Vagina (tissue), 2 donors: ENCODE data around the gene ROM1. TPM values are rescaled to one million over a fixed set of nuclear protein-coding genes. Genes with fewer than 3 reads are reported as not detected.
A peak's percentile ranks its signal among the peaks of the same experiment; 100 is the strongest.

ENCODE experiments used
- DNase-seq, 2 donors: peaks; one replicate each; pipeline ENCODE4 v3.0.0-alpha.2; 2017; ENCODE audit errors: extremely low spot score in 2 of 2
- H3K27ac ChIP-seq: fragments of 200-600 bp; sonication (generic); one replicate; pipeline ENCODE4 v1.5.1; 2019
- H3K27me3 ChIP-seq: fragments of 200-600 bp; sonication (generic); one replicate; pipeline ENCODE4 v1.5.1; 2019
- H3K36me3 ChIP-seq, 2 donors: fragments of 200-600 bp; sonication (generic); one replicate each; pipeline ENCODE4 v1.5.1; 2017 to 2019
- H3K4me1 ChIP-seq: fragments of 200-600 bp; sonication (generic); one replicate; pipeline ENCODE4 v1.5.1; 2019
- H3K4me3 ChIP-seq, 2 donors: fragments of 200-600 bp; sonication (generic); 1 replicate in 1 of 2; 2 replicates in 1 of 2; pipeline ENCODE4 v1.5.1; 2016 to 2019
- H3K9me3 ChIP-seq: fragments of 200-600 bp; sonication (generic); one replicate; pipeline ENCODE4 v1.5.1; 2019
- POLR2A ChIP-seq, 2 donors: fragments of 450-650 bp; IDR thresholded peaks; one replicate each; pipeline ENCODE4 v1.6.1; 2017; ENCODE audit warnings: antibody characterized with exemption in 2 of 2, mild to moderate bottlenecking in 2 of 2, moderate library complexity in 2 of 2
- POLR2AphosphoS5 ChIP-seq, 2 donors: sonication (generic); formaldehyde crosslinking; IDR thresholded peaks; one replicate each; pipeline ENCODE4 v1.9.0; 2017; ENCODE audit warnings: antibody characterized with exemption in 2 of 2, mild to moderate bottlenecking in 2 of 2, low read depth in 1 of 2; ENCODE audit not compliant: insufficient read depth in 1 of 2
- intact Hi-C: fragments of 100-400 bp; cut with DNase I; formaldehyde crosslinking; loops from one replicate; pipeline ENCODE4 v1.15.1; 2023
- total RNA-seq: library from RNA; depleted of rRNA; stranded (reverse); fragments of >200 nt; gene quantifications from one replicate; pipeline ENCODE4 v1.2.3, GENCODE V29; 2016
- TF ChIP-seq, protein P1 (sequence below), 3 experiments: fragments of 450-650 bp in 2 of 3; fragments of 200-600 bp in 1 of 3; sonication (generic) in 1 of 3; IDR thresholded peaks; one replicate each; pipeline ENCODE4 v1.5.1; 2017 to 2019; ENCODE audit warnings: antibody characterized with exemption in 3 of 3, mild to moderate bottlenecking in 2 of 3, moderate library complexity in 2 of 3

The ROM1 gene
- total RNA-seq, 1 donor from 2014 or later = 6.1 TPM

DNA sequence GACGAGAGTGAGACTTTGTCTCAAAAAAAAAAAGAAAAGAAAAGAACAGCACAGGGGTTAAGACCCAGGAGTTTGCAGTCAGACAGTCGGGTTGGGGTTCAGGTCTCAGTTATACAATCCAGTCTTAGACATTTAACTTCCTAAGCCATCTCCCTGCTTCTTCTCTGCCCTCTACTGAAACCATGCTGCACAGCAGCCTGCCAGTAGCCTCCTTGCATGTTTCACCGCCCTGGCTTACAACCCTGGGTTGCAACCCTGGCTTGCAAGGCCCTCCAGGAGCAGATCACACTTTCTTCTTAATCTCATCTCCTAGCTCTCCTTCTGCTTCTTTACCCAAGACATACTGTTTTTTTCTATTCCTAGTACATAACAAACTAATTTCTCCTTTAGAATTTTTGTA is 14.7 kb downstream of the ROM1 start:
- no peak for DNase-seq
- H3K9me3 ChIP-seq = no peaks in the 10 kb centered on the region
- TF ChIP-seq POLR2A (IDR thresholded peaks at IDR 0.05) (no peak), POLR2AphosphoS5 (IDR thresholded peaks at IDR 0.05; ENCODE audit: insufficient read depth in 1 of 2, low read depth in 1 of 2) (no peak)
- TF ChIP-seq, protein P1, sequence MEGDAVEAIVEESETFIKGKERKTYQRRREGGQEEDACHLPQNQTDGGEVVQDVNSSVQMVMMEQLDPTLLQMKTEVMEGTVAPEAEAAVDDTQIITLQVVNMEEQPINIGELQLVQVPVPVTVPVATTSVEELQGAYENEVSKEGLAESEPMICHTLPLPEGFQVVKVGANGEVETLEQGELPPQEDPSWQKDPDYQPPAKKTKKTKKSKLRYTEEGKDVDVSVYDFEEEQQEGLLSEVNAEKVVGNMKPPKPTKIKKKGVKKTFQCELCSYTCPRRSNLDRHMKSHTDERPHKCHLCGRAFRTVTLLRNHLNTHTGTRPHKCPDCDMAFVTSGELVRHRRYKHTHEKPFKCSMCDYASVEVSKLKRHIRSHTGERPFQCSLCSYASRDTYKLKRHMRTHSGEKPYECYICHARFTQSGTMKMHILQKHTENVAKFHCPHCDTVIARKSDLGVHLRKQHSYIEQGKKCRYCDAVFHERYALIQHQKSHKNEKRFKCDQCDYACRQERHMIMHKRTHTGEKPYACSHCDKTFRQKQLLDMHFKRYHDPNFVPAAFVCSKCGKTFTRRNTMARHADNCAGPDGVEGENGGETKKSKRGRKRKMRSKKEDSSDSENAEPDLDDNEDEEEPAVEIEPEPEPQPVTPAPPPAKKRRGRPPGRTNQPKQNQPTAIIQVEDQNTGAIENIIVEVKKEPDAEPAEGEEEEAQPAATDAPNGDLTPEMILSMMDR (IDR thresholded peaks at IDR 0.05) = no peak
- intact Hi-C loops = no loop called here
- H3K4me3 ChIP-seq = no peak overlapping the region
- H3K4me1 ChIP-seq = no peaks in the 10 kb centered on the region
- H3K36me3 ChIP-seq = peaks cover 3 to 72% of the 10 kb centered on the region in 2 donors
- H3K27ac ChIP-seq = no peak overlapping the region
- no peaks in the 10 kb centered on the region for H3K27me3 ChIP-seq

DNA sequence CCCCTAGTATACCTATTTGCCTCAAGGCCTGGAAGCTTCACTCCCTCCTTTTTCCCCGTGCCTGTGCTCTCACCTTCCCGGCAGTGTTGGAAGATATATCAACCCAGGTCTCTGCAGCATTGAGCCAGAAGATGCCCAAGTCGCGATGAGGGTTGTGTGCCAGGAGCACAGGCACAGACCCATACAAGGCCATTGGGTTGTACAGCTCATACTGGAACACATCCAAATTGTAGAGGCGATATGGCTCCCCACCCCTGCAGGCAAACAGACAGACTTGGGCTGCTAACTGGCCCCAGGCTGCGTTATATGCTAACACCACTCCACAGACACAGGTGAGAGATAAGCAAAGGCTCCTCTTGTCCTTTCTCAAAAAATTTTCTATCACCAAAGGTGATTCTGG is 19.4 kb downstream of the ROM1 start:
- intact Hi-C loops = no loop called here
- Histone ChIP-seq H3K9me3 (no peaks in the 10 kb centered on the region), H3K4me3 (no peak overlapping the region), H3K36me3 (peaks cover 14 to 85% of the 10 kb centered on the region in 2 donors), H3K27ac (no peak overlapping the region), H3K4me1 (no peaks in the 10 kb centered on the region), H3K27me3 (no peaks in the 10 kb centered on the region)
- TF ChIP-seq POLR2A (IDR thresholded peaks at IDR 0.05) (no peak), POLR2AphosphoS5 (IDR thresholded peaks at IDR 0.05; ENCODE audit: insufficient read depth in 1 of 2, low read depth in 1 of 2) (no peak)
- TF ChIP-seq, protein P1 (IDR thresholded peaks at IDR 0.05) = no peak
- no peak for DNase-seq

DNA sequence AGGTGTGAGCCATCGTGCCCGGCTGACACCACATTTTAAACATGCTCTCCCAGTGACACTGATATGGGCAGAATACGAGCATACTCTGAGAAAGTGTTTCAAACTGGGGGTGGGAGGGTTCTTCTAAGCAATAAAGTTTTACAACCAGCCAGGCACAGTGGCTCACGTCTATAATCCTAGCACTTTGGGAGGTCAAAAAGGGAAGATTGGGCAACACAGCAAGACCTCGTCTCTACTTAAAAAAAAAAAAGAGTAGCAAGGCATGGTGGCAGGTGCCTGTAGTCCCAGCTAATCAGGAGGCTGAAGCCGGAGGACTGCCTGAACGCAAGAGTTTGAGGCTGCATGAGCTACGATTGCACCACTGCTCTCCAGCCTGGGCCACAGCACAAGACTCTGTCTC is 31.2 kb downstream of the ROM1 start:
- peaks cover 0 to 33% of the 10 kb centered on the region in 2 donors for H3K36me3 ChIP-seq
- H3K27ac ChIP-seq = no peak overlapping the region
- no peaks in the 10 kb centered on the region for H3K9me3 ChIP-seq
- H3K27me3 ChIP-seq = no peaks in the 10 kb centered on the region
- no peak for DNase-seq
- intact Hi-C loops = no loop called here
- TF ChIP-seq, protein P1 (IDR thresholded peaks at IDR 0.05) = no peak
- no peak for TF ChIP-seq POLR2A (IDR thresholded peaks at IDR 0.05)
- peaks cover 32% of the 10 kb centered on the region for H3K4me1 ChIP-seq
- H3K4me3 ChIP-seq = no peak overlapping the region

DNA sequence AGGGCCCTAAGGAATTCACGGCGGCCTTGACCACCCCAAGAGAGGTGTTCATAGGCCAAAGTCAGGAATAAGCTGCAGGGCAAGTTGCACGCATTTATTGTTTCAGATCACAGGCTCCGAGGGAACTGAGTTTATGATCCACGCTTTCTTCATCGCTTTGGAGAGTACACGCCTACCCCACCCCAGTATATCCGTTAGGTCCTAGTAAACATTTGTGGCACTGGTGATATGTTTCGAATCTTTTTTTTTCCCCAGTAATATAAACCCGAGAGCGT is 32.6 kb downstream of the ROM1 start:
- Histone ChIP-seq H3K4me1 (peaks cover 32% of the 10 kb centered on the region), H3K27ac (peak overlapping the region; percentile 92), H3K36me3 (peaks cover 0 to 34% of the 10 kb centered on the region in 2 donors), H3K9me3 (no peaks in the 10 kb centered on the region), H3K27me3 (no peaks in the 10 kb centered on the region), H3K4me3 (peak overlapping the region; percentile 64 to 100)
- no peak for TF ChIP-seq POLR2A (IDR thresholded peaks at IDR 0.05)
- intact Hi-C loops = no loop called here
- no peak for DNase-seq

DNA sequence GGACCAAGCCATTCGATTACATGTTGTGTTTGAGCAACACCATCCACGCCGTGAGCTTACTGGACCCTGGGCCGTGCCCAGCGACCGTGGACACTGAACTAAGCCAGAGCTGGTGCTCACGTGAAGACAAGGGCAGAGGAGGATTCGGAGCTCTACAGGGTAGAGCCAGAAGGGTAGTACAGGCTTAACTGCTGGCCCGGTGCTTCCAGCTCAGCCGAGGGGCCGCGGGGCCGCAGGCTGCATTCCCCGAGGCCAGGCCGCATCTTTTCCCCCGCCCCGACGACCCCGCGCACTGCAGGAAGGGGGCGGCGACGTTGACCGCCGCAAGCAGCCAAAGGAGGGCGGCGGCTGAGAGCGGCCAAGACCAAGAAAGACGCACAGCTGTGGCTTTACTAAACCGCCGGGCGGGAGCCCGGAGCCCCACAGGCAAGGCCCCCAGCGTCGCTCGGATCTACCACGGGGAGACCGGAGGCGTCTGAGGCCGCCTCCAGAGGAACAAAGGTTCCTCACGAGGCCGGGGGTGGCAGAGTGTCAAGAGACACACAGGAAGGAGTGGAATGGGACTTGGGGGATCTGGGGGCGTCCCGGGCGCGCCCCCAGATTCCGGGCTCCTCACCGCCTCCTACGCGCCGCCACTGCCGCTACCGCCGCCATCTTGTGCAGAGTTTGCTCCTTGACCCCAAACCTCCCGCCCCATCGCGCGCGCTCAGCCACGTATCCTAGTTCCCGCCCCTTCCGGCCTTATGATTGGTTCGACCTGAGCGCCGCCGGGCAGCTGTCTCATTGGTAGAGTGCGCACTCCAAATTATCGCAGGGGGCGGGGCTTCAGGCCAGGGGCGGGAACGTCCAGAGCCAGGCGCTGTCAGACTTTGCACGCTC is 33.1 kb downstream of the ROM1 start, which contains the start of gene GANAB:
GANAB (minus strand) TSS at position 668 of the 879 bp plus-strand sequence; CDS start at position 654, 14 bp downstream.
- no peaks in the 10 kb centered on the region for H3K27me3 ChIP-seq
- TF ChIP-seq POLR2AphosphoS5 (IDR thresholded peaks at IDR 0.05; ENCODE audit: insufficient read depth in 1 of 2, low read depth in 1 of 2) = peak; percentile 94
- TF ChIP-seq, protein P1 (IDR thresholded peaks at IDR 0.05) = no peak
- TF ChIP-seq POLR2A (IDR thresholded peaks at IDR 0.05) = peak in 1 of 2 donors; percentile 77
- peak in 1 of 2 donors; percentile 97 for DNase-seq
- intact Hi-C loops = no loop called here
- H3K9me3 ChIP-seq = no peaks in the 10 kb centered on the region
- peak within 1 kb of the TSS; percentile 64 to 100 for H3K4me3 ChIP-seq
- H3K36me3 ChIP-seq = peaks cover 0 to 34% of the 10 kb centered on the region in 2 donors
- H3K4me1 ChIP-seq = peaks cover 35% of the 10 kb centered on the region
- H3K27ac ChIP-seq = peak within 1 kb of the TSS; percentile 92
